HG02571 (cell line): Measurements from ENCODE around the gene KCNQ4.

ENCODE experiments used
- ATAC-seq: cut with Tn5 transposase; IDR thresholded peaks from one replicate; pipeline ENCODE4 v1.9.1; 2021; ENCODE audit warnings: mild to moderate bottlenecking, moderate library complexity; ENCODE audit not compliant: unreplicated experiment

Gene KCNQ4

DNA sequence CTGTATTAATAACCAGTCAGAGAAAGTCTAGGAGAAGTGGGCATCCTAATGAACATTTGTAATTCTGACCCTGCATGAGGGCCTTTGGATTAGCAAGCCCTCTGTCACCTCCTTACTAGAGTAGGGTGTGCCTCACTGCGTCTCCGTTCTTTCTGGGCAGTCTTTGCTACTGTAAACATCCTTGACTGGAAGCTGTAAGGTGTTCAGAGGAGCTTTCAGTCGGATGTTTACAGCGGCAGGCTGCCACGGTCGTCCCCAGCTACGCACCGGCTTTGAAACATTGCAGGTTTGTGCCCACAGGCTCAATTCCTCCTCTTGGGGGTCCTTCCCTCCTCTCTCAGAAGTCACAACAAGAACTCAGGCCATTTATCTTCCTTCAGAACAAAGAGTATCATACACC is 29.4 kb upstream of the KCNQ4 start:
- no peak for ATAC-seq

- ATAC-seq: no peak
These were observed 28.5 kb upstream of the KCNQ4 start for GRCh38 chr1:40755067-40755466.

GRCh38 chr1:40756523-40756922 is 27.1 kb upstream of the KCNQ4 start:
- no peak for ATAC-seq

DNA sequence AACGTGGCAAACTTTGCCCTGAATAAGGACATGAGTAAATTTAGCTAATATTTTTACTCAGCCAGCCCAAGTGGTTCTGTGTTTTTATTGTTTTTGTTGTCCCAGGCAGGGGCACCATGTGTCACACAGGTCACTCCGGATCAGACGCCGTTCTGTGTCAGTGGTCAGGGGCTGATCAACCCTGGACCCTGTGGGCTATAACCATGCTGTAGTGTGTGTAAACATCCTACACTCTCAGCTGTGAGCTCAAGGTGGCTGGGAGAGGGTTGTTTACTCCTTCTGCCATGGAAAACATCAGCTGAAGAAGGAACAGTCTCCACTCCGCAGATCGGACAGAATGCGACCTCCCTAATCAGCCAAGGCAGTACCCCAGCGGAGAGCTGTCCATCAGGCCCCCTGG is 26.5 kb upstream of the KCNQ4 start:
- no peak for ATAC-seq

GRCh38 chr1:40758004-40758403 is 25.6 kb upstream of the KCNQ4 start:
- ATAC-seq: no peak

DNA sequence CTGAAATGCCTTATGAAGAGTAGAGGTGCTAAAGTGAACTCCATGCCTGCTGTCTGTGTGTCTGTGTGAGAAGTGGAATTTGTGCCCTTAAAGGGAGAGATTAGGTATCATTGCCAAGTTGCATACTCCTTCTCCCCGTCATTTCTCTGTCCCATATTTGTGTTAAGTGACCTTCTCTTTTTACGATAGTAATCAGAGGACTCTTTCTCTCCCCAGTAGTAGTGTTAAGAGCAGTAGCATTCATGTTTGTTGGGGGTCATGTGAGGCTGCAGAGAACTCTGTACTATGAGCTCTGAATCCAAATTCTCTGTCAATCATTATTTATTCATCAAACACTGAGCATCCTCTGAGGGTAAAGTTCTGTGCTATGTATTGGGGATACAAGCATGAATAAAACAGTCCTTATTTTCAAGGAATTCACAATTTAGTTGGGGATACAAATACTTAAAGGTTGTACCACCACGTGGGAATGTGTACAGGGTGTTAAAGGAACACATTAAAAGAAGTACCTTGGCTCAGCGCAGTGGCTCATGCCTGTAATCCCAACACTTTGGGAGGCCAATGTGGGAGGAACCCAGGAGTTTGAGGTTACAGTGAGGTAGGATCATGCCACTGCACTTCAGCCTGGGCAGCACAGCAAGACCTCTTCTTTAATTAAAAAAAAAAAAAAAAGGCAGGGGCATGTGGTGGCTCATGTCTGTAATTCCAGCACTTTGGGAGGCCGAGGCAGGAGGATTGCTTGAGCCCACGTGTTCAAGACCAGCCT is 24.8 kb upstream of the KCNQ4 start:
- no peak for ATAC-seq

DNA sequence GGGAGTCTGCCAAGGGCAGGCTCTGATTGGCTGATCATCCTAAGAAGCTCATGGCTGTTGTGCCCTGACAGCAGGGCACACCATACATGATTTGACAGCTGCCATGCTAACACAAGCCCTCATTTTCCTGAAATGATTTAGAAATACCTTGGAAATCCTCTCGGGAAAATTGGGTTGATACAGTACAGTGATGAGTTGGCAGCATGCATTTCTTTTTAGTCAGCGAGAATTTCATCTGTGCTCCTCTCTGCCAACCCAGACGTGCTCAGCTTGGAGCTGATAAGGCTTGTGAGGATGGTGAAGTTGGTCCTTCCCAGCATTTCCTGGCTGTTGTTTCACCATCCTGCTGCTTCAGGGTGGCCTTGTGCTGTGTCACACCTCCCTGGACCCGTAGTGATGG is 22.6 kb upstream of the KCNQ4 start:
- no peak for ATAC-seq

GRCh38 chr1:40762144-40762923 is 21.3 kb upstream of the KCNQ4 start:
- ATAC-seq: no peak

- ATAC-seq: no peak
These were observed 19.6 kb upstream of the KCNQ4 start for GRCh38 chr1:40763742-40764532.

- ATAC-seq: no peak
These were observed 18.6 kb upstream of the KCNQ4 start for GRCh38 chr1:40764981-40765380.

DNA sequence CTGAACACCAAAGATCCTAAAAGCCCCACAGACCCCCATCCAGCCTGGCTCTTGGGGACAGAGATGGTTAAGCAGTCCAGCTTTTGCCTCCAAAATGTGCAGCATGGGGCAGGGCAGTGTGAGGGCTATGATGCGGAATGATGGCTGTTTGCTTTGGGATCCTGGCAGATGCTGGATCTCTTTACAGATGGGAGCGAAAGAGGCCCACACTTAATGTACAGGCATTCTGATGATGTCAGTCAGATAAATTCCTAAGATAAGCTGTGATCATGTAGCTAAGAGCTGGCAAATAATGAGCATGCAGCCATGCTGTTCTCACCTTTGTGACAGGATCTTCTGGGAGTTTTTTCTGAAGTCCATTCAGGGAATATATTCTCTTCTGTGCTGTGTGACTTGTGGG is 17.6 kb upstream of the KCNQ4 start:
- no peak for ATAC-seq

DNA sequence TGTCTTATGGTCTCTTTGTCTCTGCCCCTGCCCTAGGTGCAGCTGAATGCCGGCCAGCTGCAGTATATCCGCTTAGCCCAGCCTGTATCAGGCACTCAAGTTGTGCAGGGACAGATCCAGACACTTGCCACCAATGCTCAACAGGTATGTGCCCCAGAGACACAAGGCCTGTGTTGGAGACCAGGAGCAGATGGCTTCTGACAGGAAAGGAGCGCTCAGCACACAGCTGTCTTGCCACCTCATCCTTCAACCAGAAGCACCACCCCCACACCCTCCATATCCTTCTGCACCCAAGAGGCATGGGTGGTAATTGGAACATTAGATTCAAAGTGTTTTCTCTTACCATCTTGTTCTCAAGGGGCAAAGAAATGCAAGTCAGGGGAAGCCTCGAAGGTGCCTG is 17.0 kb upstream of the KCNQ4 start:
- no peak for ATAC-seq

DNA sequence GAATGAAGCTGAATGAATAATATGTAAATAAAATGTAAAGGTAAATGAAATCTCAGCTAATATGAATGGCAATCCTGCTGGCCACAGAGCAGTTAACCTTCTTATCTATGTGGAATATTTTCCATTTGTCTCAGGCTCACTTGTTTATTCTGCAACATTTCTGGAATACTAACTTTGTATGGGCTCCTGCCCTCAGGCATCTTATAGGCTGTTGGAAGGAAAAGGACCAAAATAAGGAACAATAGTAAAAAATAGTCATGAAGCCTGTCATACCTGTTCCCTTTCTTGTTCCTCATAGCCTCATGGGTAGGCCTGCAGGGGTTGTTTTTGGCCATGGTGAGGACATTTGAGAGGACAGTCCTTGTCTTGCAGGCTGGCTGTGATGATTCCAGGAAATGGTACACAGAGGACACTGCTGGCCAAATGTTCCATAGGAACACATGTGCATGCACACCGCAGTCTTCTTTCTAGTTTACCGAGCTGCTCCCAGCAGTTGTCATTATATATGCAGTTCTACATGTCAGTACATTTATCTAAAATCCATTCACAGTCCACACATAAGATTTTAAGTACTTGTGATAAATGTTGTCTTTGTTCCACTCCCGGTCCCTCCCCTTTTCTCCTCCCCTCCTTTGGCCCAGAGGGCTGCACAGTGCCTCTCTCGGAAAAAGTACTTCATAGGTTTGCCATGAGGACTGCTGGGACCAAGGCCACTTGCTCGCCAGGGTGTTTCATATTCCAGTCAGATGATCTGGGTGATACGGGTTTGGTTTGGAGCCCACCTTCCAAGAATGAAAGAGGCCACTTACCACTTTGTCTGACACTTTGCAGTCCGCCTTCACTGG is 15.2 kb upstream of the KCNQ4 start:
- ATAC-seq: no peak

DNA sequence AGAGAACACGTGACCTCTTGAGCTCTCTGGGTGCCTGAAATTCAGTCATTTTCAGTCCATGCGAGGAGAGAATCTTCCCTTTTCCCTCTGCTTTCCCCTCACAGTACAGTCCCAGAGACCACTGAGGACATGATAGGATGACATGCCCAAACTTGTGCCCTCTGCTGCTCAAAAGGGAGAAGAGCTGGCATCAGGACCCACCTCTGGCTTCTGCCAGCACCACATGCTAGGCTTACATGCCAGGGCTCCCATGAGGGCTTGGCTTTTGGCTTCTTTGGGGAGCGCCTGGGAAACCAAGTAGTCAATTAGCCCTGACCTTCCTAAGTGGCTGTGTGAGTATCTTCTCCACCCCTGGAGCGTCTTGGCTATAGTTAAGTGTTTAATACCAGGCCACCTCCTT is 13.8 kb upstream of the KCNQ4 start:
- ATAC-seq: no peak

DNA sequence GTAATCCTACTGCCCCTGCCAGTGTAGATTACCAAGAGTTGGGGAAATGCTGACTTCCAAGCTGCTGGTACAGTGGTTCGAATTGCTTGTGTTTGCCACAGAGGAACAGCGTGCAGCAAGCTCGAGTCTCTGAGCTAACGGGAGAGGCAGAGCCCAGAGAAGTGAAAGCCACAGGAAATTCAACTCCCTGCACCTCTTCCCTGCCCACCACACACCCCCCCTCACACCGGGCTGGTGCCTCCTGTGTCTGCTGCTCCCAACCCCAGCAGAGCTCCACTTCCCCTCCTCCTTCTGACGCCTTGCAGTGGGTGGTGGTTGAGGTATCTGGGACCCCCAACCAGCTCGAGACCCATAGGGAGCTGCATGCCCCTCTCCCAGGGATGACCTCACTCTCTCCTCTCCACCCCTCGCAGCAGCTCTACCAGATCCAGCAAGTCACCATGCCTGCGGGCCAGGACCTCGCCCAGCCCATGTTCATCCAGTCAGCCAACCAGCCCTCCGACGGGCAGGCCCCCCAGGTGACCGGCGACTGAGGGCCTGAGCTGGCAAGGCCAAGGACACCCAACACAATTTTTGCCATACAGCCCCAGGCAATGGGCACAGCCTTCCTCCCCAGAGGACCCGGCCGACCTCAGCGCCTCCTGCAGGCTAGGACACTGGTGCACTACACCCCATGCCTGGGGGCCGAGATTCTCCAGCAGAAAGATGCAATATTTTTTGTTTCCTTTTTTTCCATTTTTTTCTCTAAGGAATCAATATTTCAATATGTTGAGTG is 13.1 kb upstream of the KCNQ4 start:
- ATAC-seq: no peak

DNA sequence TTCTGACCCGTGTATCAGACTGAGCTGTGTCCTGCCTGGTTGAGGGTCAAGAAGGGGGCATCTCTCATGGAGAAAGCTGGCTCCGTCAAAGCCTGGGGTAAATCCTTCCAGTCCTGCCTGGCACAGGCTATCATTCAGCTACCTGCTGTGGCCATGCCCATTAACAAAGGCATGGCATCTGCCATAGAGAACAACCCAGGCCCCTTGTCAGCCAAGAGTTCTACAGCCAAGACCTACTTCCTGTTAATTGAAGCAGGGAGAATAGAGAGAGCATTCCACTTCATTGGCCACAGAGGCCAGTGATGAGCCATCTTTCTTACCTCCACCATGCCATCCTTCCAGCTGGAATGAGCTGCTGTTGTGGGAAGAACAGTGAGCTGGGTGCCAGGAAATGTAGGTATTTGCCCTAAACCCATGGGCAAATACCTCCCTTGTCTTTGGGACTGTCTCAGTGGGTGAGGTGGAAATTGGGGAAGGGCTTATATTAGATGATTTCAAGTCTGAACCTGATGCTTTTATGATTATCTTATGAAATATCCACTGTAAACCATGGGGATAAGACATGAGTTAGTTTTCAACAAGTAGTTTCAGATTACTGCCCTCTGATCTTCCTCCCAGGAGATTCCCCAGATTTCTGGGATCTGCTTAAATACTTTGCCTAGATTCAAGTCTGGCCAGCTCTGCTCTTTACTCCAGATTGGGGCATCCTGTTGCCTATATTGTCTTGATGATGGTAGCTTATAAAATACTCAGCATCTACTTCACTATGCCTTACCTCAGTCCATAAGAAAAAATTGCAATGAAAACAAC is 11.2 kb upstream of the KCNQ4 start:
- ATAC-seq: no peak

- no peak for ATAC-seq
These were observed 9.8 kb upstream of the KCNQ4 start for GRCh38 chr1:40773748-40774265.

GRCh38 chr1:40774266-40774998 is 9.2 kb upstream of the KCNQ4 start:
- no peak for ATAC-seq
